ENCODE results near the gene TMEM151B.

DNA sequence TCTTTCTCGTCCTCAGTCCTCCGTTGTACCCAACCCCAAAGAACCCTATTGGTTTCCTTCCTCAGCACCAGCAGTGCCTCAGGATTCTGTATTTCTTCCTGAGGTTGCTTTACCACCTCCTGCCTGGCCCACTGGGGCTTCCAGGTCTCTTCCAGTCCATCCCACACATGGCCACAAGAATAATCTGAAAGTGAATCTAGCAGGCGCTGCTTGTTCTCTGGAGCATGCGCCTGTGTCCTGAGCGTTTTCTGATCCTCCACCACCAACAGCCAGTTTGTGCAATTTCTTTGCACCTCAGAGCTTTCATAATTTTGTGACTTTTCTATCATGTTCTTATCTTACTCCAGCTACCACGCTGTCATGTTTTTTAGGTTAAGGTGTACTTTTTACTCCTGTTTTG lies 35.0 kb upstream of the TMEM151B start:
- TF ChIP-seq CTCF (IDR thresholded peaks at IDR 0.05) (no peak), RFX5 (IDR thresholded peaks at IDR 0.05; ENCODE audit: low read length) (no peak), GATA2 (CRISPR knock-in tag; IDR thresholded peaks at IDR 0.05) (peak; percentile 33; the same call in 1 of the 2 replicates), RAD21 (IDR thresholded peaks at IDR 0.05; ENCODE audit: low read length) (no peak), POLR2AphosphoS5 (IDR thresholded peaks at IDR 0.05; ENCODE audit: low read depth, low read length) (no peak), NRF1 (IDR thresholded peaks at IDR 0.05; ENCODE audit: low read depth, low read length) (no peak), TAF1 (IDR thresholded peaks at IDR 0.05; ENCODE audit: borderline replicate concordance, low read depth, low read length) (no peak), MAX (IDR thresholded peaks at IDR 0.05; ENCODE audit: low read depth) (no peak), JUND (IDR thresholded peaks at IDR 0.05) (no peak), EP300 (IDR thresholded peaks at IDR 0.05; ENCODE audit: borderline replicate concordance in 1 of 2, low read depth in 1 of 2, low read length in 1 of 2) (no peak), YY1 (IDR thresholded peaks at IDR 0.05; ENCODE audit: low read depth) (no peak), MEF2A (IDR thresholded peaks at IDR 0.05; ENCODE audit: borderline replicate concordance, low read depth) (no peak), SIN3A (IDR thresholded peaks at IDR 0.05; ENCODE audit: borderline replicate concordance, low read depth, low read length) (no peak)
- TF ChIP-seq, protein P1, sequence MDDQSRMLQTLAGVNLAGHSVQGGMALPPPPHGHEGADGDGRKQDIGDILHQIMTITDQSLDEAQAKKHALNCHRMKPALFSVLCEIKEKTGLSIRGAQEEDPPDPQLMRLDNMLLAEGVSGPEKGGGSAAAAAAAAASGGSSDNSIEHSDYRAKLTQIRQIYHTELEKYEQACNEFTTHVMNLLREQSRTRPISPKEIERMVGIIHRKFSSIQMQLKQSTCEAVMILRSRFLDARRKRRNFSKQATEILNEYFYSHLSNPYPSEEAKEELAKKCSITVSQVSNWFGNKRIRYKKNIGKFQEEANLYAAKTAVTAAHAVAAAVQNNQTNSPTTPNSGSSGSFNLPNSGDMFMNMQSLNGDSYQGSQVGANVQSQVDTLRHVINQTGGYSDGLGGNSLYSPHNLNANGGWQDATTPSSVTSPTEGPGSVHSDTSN (IDR thresholded peaks at IDR 0.05), result no peak
